GM12872 (cell line): ENCODE data around the gene SF3B1.

Source experiments
- TF ChIP-seq, protein P1 (sequence below): IDR thresholded peaks from 3 replicates; pipeline ENCODE4 v1.5.1; 2011; ENCODE audit warnings: low read depth, mild to moderate bottlenecking, low read length, moderate library complexity; ENCODE audit not compliant: insufficient read depth

SF3B1 gene

DNA sequence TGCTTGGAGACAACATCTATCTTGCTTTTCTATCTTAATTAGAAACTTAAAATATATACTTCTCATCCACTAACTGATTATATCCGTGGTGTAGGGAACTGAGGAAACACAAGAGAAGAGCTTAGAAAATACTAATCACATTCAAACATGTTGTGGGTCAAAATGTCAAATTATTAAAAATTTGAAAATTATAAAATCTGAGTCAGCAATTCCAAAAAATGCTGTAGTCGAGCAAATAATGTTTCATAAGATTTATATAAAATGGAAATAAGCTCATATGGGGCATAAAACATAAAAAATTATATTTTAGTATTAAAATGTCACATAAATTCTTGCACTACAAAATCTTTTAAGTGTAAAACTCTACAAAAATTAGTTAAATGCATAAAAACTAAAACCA, 29.2 kb downstream of the SF3B1 start:
- TF ChIP-seq, protein P1, sequence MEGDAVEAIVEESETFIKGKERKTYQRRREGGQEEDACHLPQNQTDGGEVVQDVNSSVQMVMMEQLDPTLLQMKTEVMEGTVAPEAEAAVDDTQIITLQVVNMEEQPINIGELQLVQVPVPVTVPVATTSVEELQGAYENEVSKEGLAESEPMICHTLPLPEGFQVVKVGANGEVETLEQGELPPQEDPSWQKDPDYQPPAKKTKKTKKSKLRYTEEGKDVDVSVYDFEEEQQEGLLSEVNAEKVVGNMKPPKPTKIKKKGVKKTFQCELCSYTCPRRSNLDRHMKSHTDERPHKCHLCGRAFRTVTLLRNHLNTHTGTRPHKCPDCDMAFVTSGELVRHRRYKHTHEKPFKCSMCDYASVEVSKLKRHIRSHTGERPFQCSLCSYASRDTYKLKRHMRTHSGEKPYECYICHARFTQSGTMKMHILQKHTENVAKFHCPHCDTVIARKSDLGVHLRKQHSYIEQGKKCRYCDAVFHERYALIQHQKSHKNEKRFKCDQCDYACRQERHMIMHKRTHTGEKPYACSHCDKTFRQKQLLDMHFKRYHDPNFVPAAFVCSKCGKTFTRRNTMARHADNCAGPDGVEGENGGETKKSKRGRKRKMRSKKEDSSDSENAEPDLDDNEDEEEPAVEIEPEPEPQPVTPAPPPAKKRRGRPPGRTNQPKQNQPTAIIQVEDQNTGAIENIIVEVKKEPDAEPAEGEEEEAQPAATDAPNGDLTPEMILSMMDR: no peak

- TF ChIP-seq, protein P1: no peak
Observed at GRCh38 chr2:197399887-197400540, 34.8 kb downstream of the SF3B1 start.

DNA sequence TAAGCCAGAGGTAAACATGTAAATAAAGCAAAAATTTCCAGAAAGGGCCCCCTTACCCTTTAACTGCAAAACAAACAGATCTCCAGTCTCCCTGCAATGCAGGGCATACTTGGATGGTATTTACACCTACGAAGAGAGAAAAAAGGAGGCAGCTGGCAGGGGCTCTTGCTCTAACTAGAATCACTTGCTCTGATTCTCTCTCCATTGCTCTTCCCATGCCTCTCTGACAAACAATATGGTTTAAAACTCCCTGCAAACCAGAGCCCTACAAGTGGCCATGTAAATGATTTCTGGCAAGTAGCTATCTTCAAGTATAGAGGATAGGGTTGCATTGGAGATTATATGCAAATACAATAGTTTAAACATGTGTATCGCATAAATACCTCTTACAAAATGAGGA, 35.9 kb downstream of the SF3B1 start:
- TF ChIP-seq, protein P1: no peak

GRCh38 chr2:197391220-197391717, 43.6 kb downstream of the SF3B1 start:
- TF ChIP-seq, protein P1: no peak

- TF ChIP-seq, protein P1: no peak
Observed at GRCh38 chr2:197388866-197389587, 45.8 kb downstream of the SF3B1 start.

GRCh38 chr2:197387179-197387578, 47.6 kb downstream of the SF3B1 start:
- TF ChIP-seq, protein P1: no peak

DNA sequence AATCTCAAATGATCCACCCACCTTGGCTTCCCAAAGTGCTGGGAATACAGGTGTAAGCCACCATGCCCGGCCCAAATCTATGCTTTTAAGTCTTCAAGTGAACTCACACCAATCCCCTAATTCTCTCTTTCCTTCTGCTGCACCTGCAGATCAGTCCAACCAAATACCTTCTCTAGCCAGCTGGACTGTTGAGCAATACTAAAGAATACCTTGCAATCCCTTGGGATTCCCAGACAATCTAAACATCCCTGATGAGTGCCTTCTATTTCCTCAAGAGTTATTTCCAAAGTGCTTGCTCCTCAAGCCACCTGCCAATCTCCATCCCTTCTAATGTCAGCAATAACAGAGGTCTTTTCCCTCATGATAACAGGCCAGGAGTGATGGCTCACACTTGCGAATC, 48.6 kb downstream of the SF3B1 start:
- TF ChIP-seq, protein P1: no peak
